CD4-positive, alpha-beta T cell treated with Interleukin-1 beta for 1 hour (primary cell): Measurements from ENCODE around the gene TRAF7.
"Not testable (repeated sequence)": the region's sequence is repeated elsewhere in the genome, so short reads cannot be mapped to it uniquely, and the experiment has no call there.

Experiments
- DNase-seq, 2 donors: peaks; one replicate each; pipeline ENCODE4 v3.0.0-alpha.2; 2020 to 2022

Gene TRAF7

DNA sequence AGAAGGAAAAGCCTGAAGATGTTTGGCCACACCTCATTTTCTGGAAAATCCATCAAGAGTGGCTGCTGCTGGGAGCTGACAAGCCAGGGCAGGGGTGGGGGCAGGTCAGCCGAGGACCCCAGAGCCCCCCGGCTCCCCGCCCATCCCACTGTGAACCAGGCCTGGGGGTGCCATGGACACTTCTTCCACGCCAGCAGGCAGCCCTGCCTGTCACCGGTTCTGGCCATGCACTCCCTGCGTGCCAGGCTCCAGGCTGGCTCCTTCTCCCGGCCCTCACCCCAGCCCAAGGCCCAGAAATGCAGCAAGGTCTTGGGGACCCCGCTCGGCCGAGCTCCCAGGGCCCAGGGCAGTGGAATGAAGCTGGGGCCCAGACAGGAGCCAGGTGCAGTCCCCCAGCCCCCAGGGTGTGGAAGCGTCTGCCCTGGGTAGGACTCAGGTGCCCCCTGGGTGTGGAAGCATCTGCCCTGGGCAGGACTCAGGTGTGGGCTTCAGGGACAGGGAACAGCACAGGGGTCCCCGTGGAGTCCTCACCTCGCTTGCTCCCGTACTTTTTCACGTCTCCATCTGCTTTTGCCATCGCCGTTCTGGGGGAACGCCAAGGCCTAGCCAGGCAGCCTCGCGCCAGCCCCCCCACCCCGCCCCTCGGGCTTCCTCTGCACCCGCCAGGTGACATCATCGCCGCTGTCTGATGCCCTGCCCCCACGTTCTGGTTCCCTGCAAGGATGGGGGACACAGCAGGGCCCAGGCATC is 32.5 kb upstream of the TRAF7 start:
- DNase-seq, result not testable (repeated sequence)

DNA sequence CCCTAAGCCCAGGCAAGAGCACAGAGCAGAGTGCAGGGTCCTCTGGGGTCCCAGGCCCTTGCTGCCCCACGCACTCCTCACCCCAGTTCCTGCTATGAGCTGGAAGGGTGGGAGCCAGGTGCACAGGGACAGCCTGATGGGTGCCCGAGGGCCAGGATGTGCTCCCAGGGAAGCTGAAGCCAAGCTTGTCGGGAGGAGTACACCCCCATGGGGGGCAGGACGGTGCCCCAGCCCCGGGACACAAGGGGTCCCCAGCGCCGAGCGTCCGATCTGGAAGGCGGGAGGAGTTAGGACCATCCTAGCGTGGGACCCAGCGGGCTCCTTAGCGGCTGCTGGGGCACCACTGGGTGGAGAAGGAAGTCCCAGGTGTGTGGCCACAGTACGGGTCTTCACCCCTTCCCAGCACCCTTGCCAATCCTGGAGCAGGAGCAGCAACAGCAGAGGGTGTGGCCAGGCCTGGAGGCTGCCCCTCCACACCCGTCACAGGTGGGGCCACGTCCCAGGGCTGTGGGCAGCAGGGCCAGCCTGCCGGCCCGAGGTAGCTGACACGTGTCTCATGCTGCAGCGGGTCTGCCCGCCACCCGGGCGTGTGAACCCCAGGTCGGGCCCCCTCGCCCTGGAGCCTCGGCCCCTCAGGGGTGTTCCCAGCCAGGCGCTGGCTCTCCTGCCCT is 31.7 kb upstream of the TRAF7 start:
- DNase-seq, result not testable (repeated sequence)

DNA sequence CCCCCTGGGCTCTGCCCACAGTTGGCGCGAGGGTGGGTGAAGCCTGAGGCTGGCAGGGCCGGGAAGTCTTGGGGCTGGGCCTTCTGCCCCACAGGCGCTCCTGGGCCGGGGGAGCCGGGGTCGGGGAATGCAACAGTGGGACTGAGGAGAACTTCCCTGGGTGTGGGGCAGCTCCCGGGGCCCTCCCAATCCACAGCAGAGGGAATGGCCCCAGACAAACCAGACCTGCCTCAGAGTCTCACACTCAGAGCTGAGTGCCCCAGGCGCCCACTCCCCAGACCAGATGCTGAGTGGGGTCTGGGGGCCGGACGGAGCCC is 31.2 kb upstream of the TRAF7 start:
- not testable (repeated sequence) for DNase-seq

DNA sequence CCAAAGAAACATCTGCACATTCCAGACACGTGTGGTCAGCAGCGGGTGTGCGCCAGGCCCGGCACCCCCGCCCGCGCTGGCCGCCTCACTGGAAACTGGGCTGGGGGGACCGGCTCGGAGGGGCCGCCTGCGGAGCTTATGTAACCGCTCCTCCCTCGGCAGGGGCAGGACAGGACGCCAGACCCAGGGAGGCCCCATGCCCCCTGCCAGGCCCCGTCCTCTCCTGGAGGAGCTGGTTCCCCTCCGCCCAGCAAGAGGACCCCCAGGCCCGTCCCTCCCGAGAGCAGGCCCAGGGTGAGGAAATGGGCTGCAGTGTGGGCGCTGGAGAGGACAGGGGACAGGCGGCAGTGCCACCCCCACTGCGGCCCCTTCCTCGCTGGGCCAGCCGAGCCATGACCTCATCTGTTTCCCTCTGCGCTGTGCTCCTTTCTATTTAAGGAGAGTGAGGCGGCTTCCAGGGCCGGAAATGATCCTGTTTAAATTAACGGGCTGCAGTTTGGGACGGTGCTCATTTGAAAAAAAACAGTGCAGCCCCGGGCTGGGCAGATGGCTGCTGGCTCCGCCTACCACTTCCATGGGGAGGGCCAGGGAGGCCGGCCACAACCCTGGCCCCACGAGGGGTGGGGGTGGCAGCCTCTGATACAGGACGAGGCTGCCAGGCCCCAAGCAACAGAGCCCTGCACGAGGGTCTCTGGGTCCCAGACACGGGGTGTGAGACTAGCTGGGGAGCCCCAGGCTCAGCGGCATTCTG is 30.7 kb upstream of the TRAF7 start:
- DNase-seq, result not testable (repeated sequence)

DNA sequence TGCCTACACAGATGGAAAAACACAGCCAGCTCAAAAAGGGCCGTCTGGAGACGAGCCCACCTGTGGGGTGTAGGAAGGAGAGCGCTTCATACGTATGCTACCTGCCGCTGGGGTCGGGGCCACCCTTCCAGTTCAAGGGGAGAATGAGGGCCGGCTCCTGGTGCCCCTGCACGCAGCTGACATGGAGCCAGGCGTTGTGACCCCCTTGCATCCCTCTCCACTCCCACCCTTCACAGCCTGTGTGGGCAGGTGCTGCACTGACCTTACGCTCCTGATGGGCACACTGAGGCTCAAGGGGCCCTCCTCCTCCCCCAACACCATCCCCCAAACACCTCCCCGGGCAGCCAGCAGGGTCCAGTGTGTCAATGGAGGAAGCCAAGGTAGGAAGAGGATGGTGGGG is 30.0 kb upstream of the TRAF7 start:
- DNase-seq, result not testable (repeated sequence)

GRCh38 chr16:2126161-2126743 is 29.3 kb upstream of the TRAF7 start:
- not testable (repeated sequence) for DNase-seq

- DNase-seq, result peak in 1 of 2 donors; percentile 11
Observed at GRCh38 chr16:2126928-2127556, 28.5 kb upstream of the TRAF7 start.

- peak; percentile 45 to 47 for DNase-seq
Observed at GRCh38 chr16:2127630-2128280, 27.8 kb upstream of the TRAF7 start.

- DNase-seq, result not testable (repeated sequence)
Observed at GRCh38 chr16:2129251-2129650, 26.3 kb upstream of the TRAF7 start.

DNA sequence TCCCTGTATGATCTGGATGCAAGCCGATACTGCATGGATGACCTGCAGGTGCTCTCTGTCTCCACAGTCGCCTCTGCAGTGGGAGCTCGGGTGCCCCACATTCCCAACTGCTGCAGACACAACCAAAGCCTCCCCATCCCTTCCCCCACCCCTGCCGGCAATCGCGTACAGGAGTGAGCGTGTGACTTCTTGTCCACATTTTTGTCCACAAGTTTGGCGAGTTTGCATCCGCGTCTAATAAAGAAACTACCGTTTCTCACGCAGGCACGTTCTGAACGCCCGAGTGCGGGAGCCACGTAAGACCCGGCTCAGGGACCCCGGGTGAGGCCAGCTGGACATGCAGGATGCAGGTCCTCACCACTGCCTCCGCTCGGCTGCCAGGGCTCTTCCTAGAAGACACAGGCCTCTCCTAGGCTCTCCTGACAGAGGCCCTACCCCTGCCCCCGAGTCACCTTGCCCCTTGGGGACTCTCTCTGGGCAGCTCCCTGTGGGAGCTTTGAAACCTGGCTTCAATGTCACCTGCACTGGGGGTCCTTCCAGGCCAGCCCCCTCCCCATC is 25.6 kb upstream of the TRAF7 start:
- DNase-seq, result not testable (repeated sequence)

DNA sequence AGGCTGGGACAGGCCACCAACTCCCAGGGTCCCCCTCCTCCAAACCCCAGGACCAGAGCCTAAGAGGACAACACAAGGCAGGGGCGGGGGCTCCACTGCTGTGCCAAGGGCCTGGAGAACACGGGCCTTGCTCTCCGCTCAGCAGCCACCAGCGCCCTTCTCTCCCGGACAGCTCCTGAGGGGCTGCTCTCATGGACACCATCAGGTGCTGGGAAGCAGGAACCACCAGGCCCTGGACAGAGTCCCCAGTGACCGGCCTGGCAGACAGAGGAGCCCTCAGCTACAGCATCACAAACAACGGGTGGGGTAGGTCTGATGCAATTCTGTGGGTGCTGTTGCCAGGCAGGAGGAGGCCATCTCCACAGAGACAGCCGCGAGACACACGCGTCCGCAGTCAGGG is 21.8 kb upstream of the TRAF7 start:
- DNase-seq, result not testable (repeated sequence)

DNA sequence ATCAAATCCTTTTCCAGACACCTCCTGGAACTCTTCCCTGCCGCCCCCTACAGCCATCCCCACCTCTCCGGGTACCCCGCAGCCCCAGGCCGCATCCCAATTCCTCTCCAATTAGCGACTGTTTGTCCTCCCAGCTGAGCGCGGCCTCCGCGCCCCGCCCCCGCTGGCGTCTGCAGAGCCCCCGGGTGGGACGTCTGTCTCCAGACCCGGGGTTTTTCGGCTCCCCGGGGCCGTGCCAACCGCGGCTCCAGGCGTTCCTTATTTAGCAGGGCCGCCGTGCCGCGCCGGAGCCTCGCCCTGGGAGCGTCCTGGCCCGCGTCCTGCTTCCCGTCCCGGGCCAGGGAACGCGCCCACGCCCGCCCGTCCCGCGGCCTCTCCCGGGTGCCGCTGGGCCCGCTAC is 20.5 kb upstream of the TRAF7 start:
- not testable (repeated sequence) for DNase-seq

- peak; percentile 99 for DNase-seq
Observed at GRCh38 chr16:2135770-2136490, 19.7 kb upstream of the TRAF7 start, which contains the start of gene PKD1. TSS of gene PKD1 (minus strand) at chr16:2135898. CDS start at chr16:2135689, 209 bp downstream.

GRCh38 chr16:2142942-2143877 is 12.4 kb upstream of the TRAF7 start:
- no peak for DNase-seq

- no peak for DNase-seq
Observed at GRCh38 chr16:2143878-2144485, 11.6 kb upstream of the TRAF7 start.

GRCh38 chr16:2145843-2146242 is 9.7 kb upstream of the TRAF7 start:
- no peak for DNase-seq

GRCh38 chr16:2147378-2147777 is 8.2 kb upstream of the TRAF7 start:
- no peak for DNase-seq

GRCh38 chr16:2147981-2148671 is 7.5 kb upstream of the TRAF7 start, which contains the start of gene RAB26:
TSS of gene RAB26 (plus strand) at chr16:2148625. CDS start at chr16:2148784, 159 bp downstream.
- DNase-seq, result peak; percentile 59
